ENCODE data around the gene MCOLN2. TPM values are rescaled to one million over a fixed set of nuclear protein-coding genes. Genes with fewer than 3 reads are reported as not detected.
"Not testable (repeated sequence)": the region's sequence is repeated elsewhere in the genome, so short reads cannot be mapped to it uniquely, and the experiment has no call there.

Gene MCOLN2
- total and polyA plus RNA-seq, 2 experiments from 2014 or later = 0.31 TPM; not detected in 1

DNA sequence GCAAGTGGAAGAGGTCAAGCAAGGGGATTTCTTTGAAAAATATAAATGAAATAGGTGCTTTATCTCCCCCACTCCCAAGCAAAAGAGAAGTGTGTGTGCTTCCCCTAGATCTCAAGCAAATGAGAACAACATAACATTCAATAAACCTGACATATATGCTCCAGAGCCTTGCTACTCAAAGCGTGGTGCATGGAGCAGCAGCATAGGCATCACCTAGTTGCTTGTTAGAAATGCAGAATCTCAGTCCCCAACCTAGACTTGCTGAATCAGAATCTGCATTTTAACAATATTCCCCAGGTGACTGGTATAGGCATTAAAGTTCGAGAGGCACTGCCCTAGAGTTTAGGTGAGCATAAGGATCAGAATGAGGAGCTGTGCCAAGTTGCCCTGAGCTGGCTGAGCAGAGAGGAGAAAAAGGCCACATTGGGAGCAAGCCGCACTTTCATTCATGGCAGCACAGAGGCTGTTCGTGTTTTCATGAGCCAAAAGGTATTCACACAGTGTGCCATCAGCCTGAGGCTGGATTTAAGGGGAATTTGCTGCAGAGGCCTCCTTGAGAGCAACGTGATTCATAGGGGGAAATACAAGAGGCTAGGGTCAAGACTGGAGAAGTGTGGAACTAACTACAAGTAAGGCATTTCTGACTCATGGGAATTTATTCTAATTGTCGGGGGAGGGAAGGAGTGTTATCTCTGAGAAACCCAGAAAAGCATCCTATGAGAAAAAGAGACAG lies 89.7 kb downstream of the MCOLN2 start:
- peak; percentile 43 for DNase-seq
- H2AFZ ChIP-seq = no peak overlapping the region
- no peaks in the 10 kb centered on the region for H3K79me2 ChIP-seq (ENCODE audit: insufficient read depth)
- in situ Hi-C loops (cut with MboI) = no loop called here
- no peaks in the 10 kb centered on the region for H3K9me3 ChIP-seq (ENCODE audit: low read depth)
- no peak overlapping the region for H3K27ac ChIP-seq
- H3K9ac ChIP-seq = no peak overlapping the region
- H3K9me2 ChIP-seq (ENCODE audit: insufficient read depth) = no peaks in the 10 kb centered on the region
- no peaks in the 10 kb centered on the region for H3F3A ChIP-seq (ENCODE audit: insufficient read depth)
- H3K4me1 ChIP-seq (ENCODE audit: insufficient read depth) = 0 out of 2 replicates have a peak, but pooled peaks cover 8% of the 10 kb centered on the region
- no peaks in the 10 kb centered on the region for H4K20me1 ChIP-seq (ENCODE audit: insufficient read depth)
- TF ChIP-seq EZH2phosphoT487 (IDR thresholded peaks at IDR 0.05; ENCODE audit: insufficient read depth, low read depth) = no peak
- TF ChIP-seq EZH2 (IDR thresholded peaks at IDR 0.05; ENCODE audit: insufficient read depth, poor library complexity, severe bottlenecking) = no peak
- H3K36me3 ChIP-seq (ENCODE audit: low read depth) = no peaks in the 10 kb centered on the region
- H3K27me3 ChIP-seq (replicated peaks; ENCODE audit: insufficient read depth) = no peaks in the 10 kb centered on the region
- H3K4me2 ChIP-seq (ENCODE audit: unreplicated experiment) = no peak overlapping the region
- no peak overlapping the region for H3K4me3 ChIP-seq
- 62 to 66% methylated on average over 6 of the region's 6 CpGs for whole genome bisulfite sequencing, 2 experiments (ENCODE audit: low coverage in 1 of 2, low lambda C conversion rate in 2 of 2, missing lambda C conversion rate in 2 of 2)

DNA sequence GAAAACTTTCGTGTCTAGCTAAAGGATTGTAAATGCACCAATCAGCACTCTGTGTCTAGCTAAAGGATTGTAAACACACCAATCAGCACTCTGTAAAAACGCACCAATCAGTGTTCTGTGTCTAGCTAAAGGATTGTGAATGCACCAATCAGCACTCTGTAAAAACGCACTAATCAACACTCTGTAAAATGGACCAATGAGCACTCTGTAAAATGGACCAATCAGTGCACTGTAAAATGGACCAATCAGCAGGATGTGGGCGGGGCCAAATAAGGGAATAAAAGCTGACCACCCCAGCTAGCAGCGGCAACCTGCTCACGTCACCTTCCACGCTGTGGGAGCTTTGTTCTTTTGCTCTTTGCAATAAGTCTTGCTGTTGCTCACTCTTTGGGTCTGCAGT lies 94.2 kb downstream of the MCOLN2 start:
- not testable (repeated sequence) for H3K4me3 ChIP-seq

DNA sequence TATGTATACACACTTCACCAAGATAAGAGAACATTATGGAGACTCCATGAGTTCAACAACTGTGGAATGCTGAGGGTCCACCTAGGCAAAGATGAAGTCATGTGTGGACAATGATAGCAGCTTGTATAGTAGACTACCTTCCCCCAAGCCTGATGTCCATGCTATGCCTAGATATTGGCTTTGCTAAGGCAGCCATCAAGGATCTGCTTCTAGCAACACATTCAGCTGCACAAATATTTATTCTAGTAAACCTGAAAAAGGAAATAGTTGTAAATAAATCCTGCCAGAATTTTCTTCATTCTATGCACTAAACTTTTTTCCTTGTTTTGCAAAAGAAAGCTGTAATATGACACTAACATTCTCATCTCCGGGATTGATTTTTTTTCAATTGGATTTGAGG lies 96.9 kb downstream of the MCOLN2 start:
- Histone ChIP-seq H3K4me1 (ENCODE audit: insufficient read depth) (no peaks in the 10 kb centered on the region), H3K36me3 (ENCODE audit: low read depth) (no peaks in the 10 kb centered on the region), H3F3A (ENCODE audit: insufficient read depth) (no peaks in the 10 kb centered on the region), H3K4me3 (no peak overlapping the region), H3K9me2 (ENCODE audit: insufficient read depth) (no peaks in the 10 kb centered on the region), H3K27ac (no peak overlapping the region), H3K9ac (no peak overlapping the region), H3K27me3 (replicated peaks; ENCODE audit: insufficient read depth) (peaks cover 17% of the 10 kb centered on the region), H2AFZ (no peak overlapping the region), H3K4me2 (ENCODE audit: unreplicated experiment) (no peak overlapping the region), H3K79me2 (ENCODE audit: insufficient read depth) (no peaks in the 10 kb centered on the region), H3K9me3 (ENCODE audit: low read depth) (no peaks in the 10 kb centered on the region), H4K20me1 (ENCODE audit: insufficient read depth) (no peaks in the 10 kb centered on the region)
- no peak for TF ChIP-seq EZH2 (IDR thresholded peaks at IDR 0.05; ENCODE audit: insufficient read depth, poor library complexity, severe bottlenecking)
- TF ChIP-seq EZH2phosphoT487 (IDR thresholded peaks at IDR 0.05; ENCODE audit: insufficient read depth, low read depth) = no peak
- no peak for DNase-seq
- in situ Hi-C loops (cut with MboI) = no loop called here
- 7 to 10% methylated on average over 1 of the region's 1 CpG for WGBS, 2 experiments (ENCODE audit: low coverage in 1 of 2, low lambda C conversion rate in 2 of 2, missing lambda C conversion rate in 2 of 2)

More for the DNA sequence above, 94.2 kb downstream of the MCOLN2 start:
- in situ Hi-C loops (cut with MboI); H3K9me3 ChIP-seq (ENCODE audit: low read depth); H3K9me2 ChIP-seq (ENCODE audit: insufficient read depth); H3K4me1 ChIP-seq (ENCODE audit: insufficient read depth); H3K27me3 ChIP-seq (replicated peaks; ENCODE audit: insufficient read depth); H3K9ac ChIP-seq; DNase-seq; H3F3A ChIP-seq (ENCODE audit: insufficient read depth); H3K36me3 ChIP-seq (ENCODE audit: low read depth); H3K79me2 ChIP-seq (ENCODE audit: insufficient read depth); H3K27ac ChIP-seq; H3K4me2 ChIP-seq (ENCODE audit: unreplicated experiment); H2AFZ ChIP-seq; H4K20me1 ChIP-seq (ENCODE audit: insufficient read depth): not testable (repeated sequence)
- 60 to 63% methylated on average over 7 of the region's 7 CpGs for WGBS, 2 experiments (ENCODE audit: low coverage in 1 of 2, low lambda C conversion rate in 2 of 2, missing lambda C conversion rate in 2 of 2)

DNA sequence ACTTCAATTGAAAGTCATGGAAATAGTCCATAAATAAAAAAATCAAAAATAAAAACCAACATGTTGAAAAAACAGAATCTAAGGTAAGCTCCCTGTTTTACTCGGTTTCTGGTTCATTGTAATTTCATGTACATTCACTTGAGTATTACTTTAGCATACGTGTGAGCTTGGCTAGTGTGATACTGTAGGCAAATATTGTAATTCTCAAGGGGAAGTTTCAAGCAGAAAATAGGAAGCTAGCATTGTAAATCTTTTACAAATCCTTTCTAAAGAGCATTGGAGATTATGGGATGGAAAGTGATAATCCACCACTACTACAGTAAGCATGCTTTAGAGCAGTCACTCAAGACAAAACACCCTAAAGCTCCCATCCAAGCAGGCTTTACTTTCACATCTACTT lies 100.6 kb downstream of the MCOLN2 start:
- H3K4me3 ChIP-seq = no peak overlapping the region
- no peaks in the 10 kb centered on the region for H3K9me2 ChIP-seq (ENCODE audit: insufficient read depth)
- H3K9me3 ChIP-seq (ENCODE audit: low read depth) = no peaks in the 10 kb centered on the region
- H3K9ac ChIP-seq = no peak overlapping the region
- WGBS, 2 experiments (ENCODE audit: low coverage in 1 of 2, low lambda C conversion rate in 2 of 2, missing lambda C conversion rate in 2 of 2) = 61 to 79% methylated on average over 2 of the region's 2 CpGs
- no peak overlapping the region for H3K27ac ChIP-seq
- H2AFZ ChIP-seq = no peak overlapping the region
- peaks cover 35% of the 10 kb centered on the region for H3K27me3 ChIP-seq (replicated peaks; ENCODE audit: insufficient read depth)
- H3K4me1 ChIP-seq (ENCODE audit: insufficient read depth) = no peaks in the 10 kb centered on the region
- TF ChIP-seq EZH2 (IDR thresholded peaks at IDR 0.05; ENCODE audit: insufficient read depth, poor library complexity, severe bottlenecking) = no peak
- no peak for TF ChIP-seq EZH2phosphoT487 (IDR thresholded peaks at IDR 0.05; ENCODE audit: insufficient read depth, low read depth)
- no peaks in the 10 kb centered on the region for H3K79me2 ChIP-seq (ENCODE audit: insufficient read depth)
- in situ Hi-C loops (cut with MboI) = no loop called here
- no peaks in the 10 kb centered on the region for H3K36me3 ChIP-seq (ENCODE audit: low read depth)
- DNase-seq = no peak
- no peak overlapping the region for H3K4me2 ChIP-seq (ENCODE audit: unreplicated experiment)
- no peaks in the 10 kb centered on the region for H3F3A ChIP-seq (ENCODE audit: insufficient read depth)
- H4K20me1 ChIP-seq (ENCODE audit: insufficient read depth) = no peaks in the 10 kb centered on the region
